SK-N-SH (cell line): ENCODE data around the gene AGO1.

Source experiments
- CHD2 ChIP-seq: fragments of 150-350 bp; IDR thresholded peaks from 2 replicates; pipeline ENCODE4 v1.6.1; 2018; ENCODE audit warnings: low read length; ENCODE audit not compliant: partially characterized antibody
- EZH2phosphoT487 ChIP-seq: fragments of 200-600 bp; sonication (generic); IDR thresholded peaks from 2 replicates; pipeline ENCODE4 v1.6.1; 2017; ENCODE audit warnings: low read depth, mixed run types, mild to moderate bottlenecking, antibody characterized with exemption, moderate library complexity, borderline replicate concordance
- MXI1 ChIP-seq: IDR thresholded peaks from 2 replicates; pipeline ENCODE4 v1.6.1; 2012; ENCODE audit warnings: mild to moderate bottlenecking, low read depth, low read length, improper control_type of control experiment
- POLR2AphosphoS5 ChIP-seq: IDR thresholded peaks from 2 replicates; pipeline ENCODE4 v1.6.1; 2012; ENCODE audit warnings: low read depth, low read length
- RFX5 ChIP-seq: IDR thresholded peaks from 2 replicates; pipeline ENCODE4 v1.6.1; 2012; ENCODE audit warnings: mild to moderate bottlenecking, improper control_type of control experiment, low read length
- TF ChIP-seq, protein P1 (sequence below): fragments of 200-600 bp; sonication (generic); IDR thresholded peaks from 2 replicates; pipeline ENCODE4 v1.6.1; 2017; ENCODE audit warnings: antibody characterized with exemption, mild to moderate bottlenecking, moderate library complexity

- TF ChIP-seq MXI1 (no peak), CHD2 (no peak), RFX5 (no peak), POLR2AphosphoS5 (no peak), EZH2phosphoT487 (no peak)
- TF ChIP-seq, protein P1, sequence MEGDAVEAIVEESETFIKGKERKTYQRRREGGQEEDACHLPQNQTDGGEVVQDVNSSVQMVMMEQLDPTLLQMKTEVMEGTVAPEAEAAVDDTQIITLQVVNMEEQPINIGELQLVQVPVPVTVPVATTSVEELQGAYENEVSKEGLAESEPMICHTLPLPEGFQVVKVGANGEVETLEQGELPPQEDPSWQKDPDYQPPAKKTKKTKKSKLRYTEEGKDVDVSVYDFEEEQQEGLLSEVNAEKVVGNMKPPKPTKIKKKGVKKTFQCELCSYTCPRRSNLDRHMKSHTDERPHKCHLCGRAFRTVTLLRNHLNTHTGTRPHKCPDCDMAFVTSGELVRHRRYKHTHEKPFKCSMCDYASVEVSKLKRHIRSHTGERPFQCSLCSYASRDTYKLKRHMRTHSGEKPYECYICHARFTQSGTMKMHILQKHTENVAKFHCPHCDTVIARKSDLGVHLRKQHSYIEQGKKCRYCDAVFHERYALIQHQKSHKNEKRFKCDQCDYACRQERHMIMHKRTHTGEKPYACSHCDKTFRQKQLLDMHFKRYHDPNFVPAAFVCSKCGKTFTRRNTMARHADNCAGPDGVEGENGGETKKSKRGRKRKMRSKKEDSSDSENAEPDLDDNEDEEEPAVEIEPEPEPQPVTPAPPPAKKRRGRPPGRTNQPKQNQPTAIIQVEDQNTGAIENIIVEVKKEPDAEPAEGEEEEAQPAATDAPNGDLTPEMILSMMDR = no peak
Measured at GRCh38 chr1:35864813-35865212, 18.2 kb upstream of the AGO1 start.
